Ovary (tissue), 3 donors: ENCODE data around the gene ADAMTS7.

Experiments used
- CTCF ChIP-seq, 3 donors: fragments of 450-650 bp in 2 of 3; fragments of 200-600 bp in 1 of 3; IDR thresholded peaks; one replicate each; pipeline versions ENCODE4 v1.5.1 to v1.8.0; 2016 to 2022; ENCODE audit warnings: antibody characterized with exemption in 3 of 3, mild to moderate bottlenecking in 1 of 3
- EP300 ChIP-seq: sonication (generic); formaldehyde crosslinking; IDR thresholded peaks from one replicate; pipeline ENCODE4 v1.6.1; 2017; ENCODE audit warnings: antibody characterized with exemption
- donor health status: DM: no; HTN: no; CAD: no.

- TF ChIP-seq CTCF (IDR thresholded peaks at IDR 0.05) = no peak
- TF ChIP-seq EP300 = no peak
Observed at GRCh38 chr15:78751602-78751979, 59.7 kb downstream of the ADAMTS7 start.
